CD4-positive, alpha-beta T cell (primary cell): ENCODE data around the gene PHF12. TPM values are rescaled to one million over a fixed set of nuclear protein-coding genes. Genes with fewer than 3 reads are reported as not detected.

ENCODE experiments used
- ATAC-seq: fragments of 200-7000 bp; cut with Tn5 transposase; one replicate; pipeline ENCODE4 v1.10.0; 2022; ENCODE audit warnings: mild to moderate bottlenecking; ENCODE audit not compliant: poor library complexity
- CTCF ChIA-PET: fragments of 350-600 bp; sonication (Branson Sonifier 250); formaldehyde crosslinking; loops from one replicate; lab custom pipeline; 2021; ENCODE audit warnings: antibody characterized with exemption, inconsistent platforms; lab: Charles Lee
- POLR2A ChIA-PET: fragments of 350-600 bp; sonication (Branson Sonifier 250); formaldehyde crosslinking; loops from one replicate; lab custom pipeline; 2021; ENCODE audit warnings: antibody characterized with exemption, inconsistent platforms; lab: Charles Lee
- DNase-seq, 14 experiments: peaks; one replicate each; pipeline ENCODE4 v3.0.0-alpha.2; 2013 to 2020; ENCODE audit warnings: mixed read lengths in 2 of 14
- H3K27ac ChIP-seq, 2 donors: one replicate each; pipeline versions ENCODE4 v1.5.1 to v1.7.0; 2013; ENCODE audit warnings: low read length in 2 of 2, low read depth in 1 of 2, mild to moderate bottlenecking in 1 of 2
- H3K27me3 ChIP-seq, 2 experiments: 1 replicate in 1 of 2; 2 replicates in 1 of 2; pipeline versions ENCODE4 v1.6.1 to v1.7.0; 2013; ENCODE audit warnings: low read length in 2 of 2, control low read depth in 1 of 2, mild to moderate bottlenecking in 1 of 2, moderate library complexity in 1 of 2; ENCODE audit not compliant: insufficient read depth in 2 of 2, control insufficient read depth in 1 of 2
- H3K36me3 ChIP-seq: one replicate; pipeline ENCODE4 v1.6.1; 2013; ENCODE audit warnings: low read length, control low read depth; ENCODE audit not compliant: insufficient read depth
- H3K4me1 ChIP-seq: one replicate; pipeline ENCODE4 v1.6.1; 2013; ENCODE audit warnings: low read length, control low read depth; ENCODE audit not compliant: insufficient read depth
- H3K4me3 ChIP-seq: one replicate; pipeline ENCODE4 v1.5.1; 2013; ENCODE audit warnings: mild to moderate bottlenecking, low read length, moderate library complexity
- H3K9me3 ChIP-seq, 2 experiments: 1 replicate in 1 of 2; 2 replicates in 1 of 2; pipeline versions ENCODE4 v1.6.1 to v1.7.0; 2013; ENCODE audit warnings: low read length in 2 of 2, mild to moderate bottlenecking in 2 of 2, control low read depth in 1 of 2, moderate library complexity in 1 of 2; ENCODE audit not compliant: control insufficient read depth in 1 of 2, insufficient read depth in 1 of 2
- H3K27ac Mint-ChIP-seq: one replicate; pipeline ENCODE4 v1.8.0; 2020; ENCODE audit warnings: mixed read lengths
- H3K27me3 Mint-ChIP-seq: one replicate; pipeline ENCODE4 v1.8.0; 2021; ENCODE audit warnings: mixed read lengths
- H3K36me3 Mint-ChIP-seq: one replicate; pipeline ENCODE4 v1.8.0; 2021; ENCODE audit warnings: low read depth, mixed read lengths
- H3K4me1 Mint-ChIP-seq: one replicate; pipeline ENCODE4 v1.8.0; 2021; ENCODE audit warnings: low read depth, mixed read lengths
- H3K4me3 Mint-ChIP-seq: one replicate; pipeline ENCODE4 v1.8.0; 2020; ENCODE audit warnings: mild to moderate bottlenecking, mixed read lengths
- H3K9me3 Mint-ChIP-seq: one replicate; pipeline ENCODE4 v1.8.0; 2020; ENCODE audit warnings: mixed read lengths
- CTCF ChIP-seq: fragments of 200-600 bp; IDR thresholded peaks from one replicate; pipeline ENCODE4 v1.8.0; 2022; ENCODE audit warnings: antibody characterized with exemption, mild to moderate bottlenecking
- intact Hi-C, 2 experiments: fragments of 100-400 bp; cut with DNase I in 1 of 2; cut with micrococcal nuclease in 1 of 2; formaldehyde crosslinking; loops; one replicate each; pipeline versions ENCODE4 v1.15.1 to v1.9.0; 2023 to 2025; cut with DNase I, micrococcal nuclease
- total RNA-seq, 174 experiments: library from RNA in 2 of 174; stranded (reverse) in 2 of 174; gene quantifications; one replicate each; pipeline ENCODE4 v1.2.3 and lab custom pipeline; 2021 to 2026

PHF12 gene
- total RNA-seq, 2 experiments from 2014 or later: 232 to 247 TPM

GRCh38 chr17:28944862-28945741 lies 6.2 kb downstream of the PHF12 start:
- H3K4me3 ChIP-seq: no peak overlapping the region
- no peak overlapping the region for H3K27ac ChIP-seq
- no peaks in the 10 kb centered on the region for H3K9me3 ChIP-seq
- Mint-ChIP-seq H3K27ac (peak overlapping the region; percentile 85), H3K9me3 (no peaks in the 10 kb centered on the region), H3K4me3 (peak overlapping the region; percentile 35), H3K36me3 (peaks cover 80% of the 10 kb centered on the region), H3K4me1 (peaks cover 77% of the 10 kb centered on the region), H3K27me3 (no peaks in the 10 kb centered on the region)
- ATAC-seq (no peak), DNase-seq (no peak)
- H3K4me1 ChIP-seq: peaks cover 62% of the 10 kb centered on the region
- intact Hi-C loops: loop anchor here in 1 of 2 experiments (5.0 kb wide), 1 partner anchor 103 kb away; the partner anchor contains the start of gene FAM222B
- TF ChIP-seq CTCF: no peak
- CTCF ChIA-PET: interaction anchor here (1.9 to 2.2 kb wide), 2 partner anchors 42 kb away, joined by 4 to 7 read pairs; partner anchors contain the start of gene DHRS13
- no peaks in the 10 kb centered on the region for H3K27me3 ChIP-seq
- POLR2A ChIA-PET: interaction anchor here (10.3 kb wide), 1 partner anchor 18 kb away, joined by 150 read pairs; no protein-coding TSS in a partner anchor
- H3K36me3 ChIP-seq: peaks cover 22% of the 10 kb centered on the region

GRCh38 chr17:28944343-28944742 lies 7.0 kb downstream of the PHF12 start:
- no peaks in the 10 kb centered on the region for H3K9me3 ChIP-seq
- H3K4me3 Mint-ChIP-seq: peak overlapping the region; percentile 23
- H3K36me3 Mint-ChIP-seq: peaks cover 81% of the 10 kb centered on the region
- peaks cover 68% of the 10 kb centered on the region for H3K4me1 ChIP-seq
- H3K27me3 ChIP-seq: no peaks in the 10 kb centered on the region
- DNase-seq: no peak
- CTCF ChIA-PET: interaction anchor here (1.0 to 2.2 kb wide), 4 partner anchors 9 to 218 kb away, joined by 3 to 7 read pairs (median 4); partner anchors contain the start of gene DHRS13
- POLR2A ChIA-PET: interaction anchor here (2.7 to 10.3 kb wide), 2 partner anchors 8 to 17 kb away, joined by 10 to 150 read pairs; partner anchors contain the start of gene PHF12
- no peak overlapping the region for H3K4me3 ChIP-seq
- H3K36me3 ChIP-seq: peaks cover 22% of the 10 kb centered on the region
- intact Hi-C loops: no loop called here
- no peaks in the 10 kb centered on the region for H3K9me3 Mint-ChIP-seq
- no peaks in the 10 kb centered on the region for H3K27me3 Mint-ChIP-seq
- TF ChIP-seq CTCF: no peak
- H3K27ac ChIP-seq: no peak overlapping the region
- peak overlapping the region; percentile 85 for H3K27ac Mint-ChIP-seq
- ATAC-seq: no peak
- peaks cover 85% of the 10 kb centered on the region for H3K4me1 Mint-ChIP-seq

DNA sequence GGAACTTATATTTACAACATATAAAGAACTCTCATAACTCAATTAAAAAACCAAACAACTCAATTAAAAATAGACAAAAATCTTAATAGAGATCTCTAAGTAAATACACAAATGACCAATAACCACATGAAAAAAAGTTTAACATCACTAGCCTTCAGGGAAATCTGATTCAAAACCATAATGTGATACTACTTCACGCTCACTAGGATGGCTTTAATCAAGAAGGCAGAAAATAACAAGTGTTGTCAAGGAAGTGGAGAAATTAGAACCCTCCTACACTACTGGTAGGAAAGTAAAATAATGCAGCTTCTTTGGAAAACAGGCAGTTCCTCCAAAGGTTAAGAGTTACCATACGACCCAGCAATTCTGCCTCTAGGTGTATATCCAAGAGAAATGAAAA lies 8.4 kb downstream of the PHF12 start:
- no peak overlapping the region for H3K27ac ChIP-seq
- H3K4me1 ChIP-seq: peaks cover 68% of the 10 kb centered on the region
- H3K4me1 Mint-ChIP-seq: peaks cover 90% of the 10 kb centered on the region
- H3K4me3 ChIP-seq: no peak overlapping the region
- no peaks in the 10 kb centered on the region for H3K27me3 ChIP-seq
- H3K36me3 ChIP-seq: peaks cover 28% of the 10 kb centered on the region
- H3K9me3 Mint-ChIP-seq: no peaks in the 10 kb centered on the region
- DNase-seq: no peak
- H3K9me3 ChIP-seq: no peaks in the 10 kb centered on the region
- H3K27ac Mint-ChIP-seq: no peak overlapping the region
- intact Hi-C loops: no loop called here
- no peak overlapping the region for H3K4me3 Mint-ChIP-seq
- peaks cover 84% of the 10 kb centered on the region for H3K36me3 Mint-ChIP-seq
- ATAC-seq: no peak
- TF ChIP-seq CTCF: no peak
- no peaks in the 10 kb centered on the region for H3K27me3 Mint-ChIP-seq
- CTCF ChIA-PET: interaction anchor here (1.2 to 2.2 kb wide), 2 partner anchors 40 to 216 kb away, joined by 4 to 7 read pairs; partner anchors contain the start of gene DHRS13
- POLR2A ChIA-PET: interaction anchor here (2.7 kb wide), 1 partner anchor 9 kb away, joined by 10 read pairs; the partner anchor contains the start of gene PHF12
